ENCODE data around the gene TRABD.

Gene TRABD

DNA sequence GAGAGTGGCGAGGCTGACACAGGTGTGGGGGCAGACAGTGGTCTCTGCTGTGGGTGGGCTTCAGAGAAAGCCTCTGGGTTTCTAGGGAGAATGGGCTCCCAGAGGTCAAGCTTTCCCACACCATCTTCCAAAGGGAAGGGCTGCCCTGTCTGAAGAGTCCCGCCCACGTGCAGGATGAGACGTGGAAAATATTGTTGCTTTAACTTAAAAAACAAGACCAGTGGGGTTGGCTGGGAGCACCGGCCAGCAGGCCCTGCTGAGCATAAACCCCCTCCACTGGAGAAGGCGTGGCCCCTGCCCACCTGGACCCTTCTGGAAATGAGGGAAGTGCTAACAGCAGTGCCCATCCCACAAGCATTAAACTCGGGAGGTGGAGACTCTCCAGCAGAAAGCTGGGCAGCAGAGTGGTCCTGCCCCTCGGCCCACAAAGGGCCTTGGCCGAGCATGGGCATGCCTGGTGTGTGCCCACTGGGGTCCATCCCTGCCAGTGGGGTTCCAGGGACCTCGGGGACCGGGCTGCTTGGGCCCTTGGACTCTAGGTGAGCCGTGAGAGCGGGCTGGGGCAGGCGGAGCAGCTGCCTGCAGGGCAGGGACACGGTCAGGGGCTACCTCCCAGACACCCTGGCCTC is 30.5 kb downstream of the TRABD start:
- ChIA-PET POLR2A (no interaction called here), CTCF (no interaction called here)
- DNase-seq (ENCODE audit: extremely low spot score): no peak
- TF ChIP-seq TARDBP (IDR thresholded peaks at IDR 0.05) (no peak), LEF1 (IDR thresholded peaks at IDR 0.05; ENCODE audit: borderline replicate concordance) (no peak), SP1 (IDR thresholded peaks at IDR 0.05) (no peak), ZNF384 (IDR thresholded peaks at IDR 0.05) (no peak), SUZ12 (IDR thresholded peaks at IDR 0.05) (no peak), CTBP1 (IDR thresholded peaks at IDR 0.05; ENCODE audit: borderline replicate concordance) (no peak), HDGF (IDR thresholded peaks at IDR 0.05; ENCODE audit: borderline replicate concordance) (no peak), ELF4 (IDR thresholded peaks at IDR 0.05) (no peak), BHLHE40 (IDR thresholded peaks at IDR 0.05; ENCODE audit: borderline replicate concordance) (no peak), FOXM1 (IDR thresholded peaks at IDR 0.05; ENCODE audit: borderline replicate concordance) (no peak), NFRKB (IDR thresholded peaks at IDR 0.05) (no peak)
- TF ChIP-seq, protein P1, sequence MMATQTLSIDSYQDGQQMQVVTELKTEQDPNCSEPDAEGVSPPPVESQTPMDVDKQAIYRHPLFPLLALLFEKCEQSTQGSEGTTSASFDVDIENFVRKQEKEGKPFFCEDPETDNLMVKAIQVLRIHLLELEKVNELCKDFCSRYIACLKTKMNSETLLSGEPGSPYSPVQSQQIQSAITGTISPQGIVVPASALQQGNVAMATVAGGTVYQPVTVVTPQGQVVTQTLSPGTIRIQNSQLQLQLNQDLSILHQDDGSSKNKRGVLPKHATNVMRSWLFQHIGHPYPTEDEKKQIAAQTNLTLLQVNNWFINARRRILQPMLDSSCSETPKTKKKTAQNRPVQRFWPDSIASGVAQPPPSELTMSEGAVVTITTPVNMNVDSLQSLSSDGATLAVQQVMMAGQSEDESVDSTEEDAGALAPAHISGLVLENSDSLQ (IDR thresholded peaks at IDR 0.05): no peak

DNA sequence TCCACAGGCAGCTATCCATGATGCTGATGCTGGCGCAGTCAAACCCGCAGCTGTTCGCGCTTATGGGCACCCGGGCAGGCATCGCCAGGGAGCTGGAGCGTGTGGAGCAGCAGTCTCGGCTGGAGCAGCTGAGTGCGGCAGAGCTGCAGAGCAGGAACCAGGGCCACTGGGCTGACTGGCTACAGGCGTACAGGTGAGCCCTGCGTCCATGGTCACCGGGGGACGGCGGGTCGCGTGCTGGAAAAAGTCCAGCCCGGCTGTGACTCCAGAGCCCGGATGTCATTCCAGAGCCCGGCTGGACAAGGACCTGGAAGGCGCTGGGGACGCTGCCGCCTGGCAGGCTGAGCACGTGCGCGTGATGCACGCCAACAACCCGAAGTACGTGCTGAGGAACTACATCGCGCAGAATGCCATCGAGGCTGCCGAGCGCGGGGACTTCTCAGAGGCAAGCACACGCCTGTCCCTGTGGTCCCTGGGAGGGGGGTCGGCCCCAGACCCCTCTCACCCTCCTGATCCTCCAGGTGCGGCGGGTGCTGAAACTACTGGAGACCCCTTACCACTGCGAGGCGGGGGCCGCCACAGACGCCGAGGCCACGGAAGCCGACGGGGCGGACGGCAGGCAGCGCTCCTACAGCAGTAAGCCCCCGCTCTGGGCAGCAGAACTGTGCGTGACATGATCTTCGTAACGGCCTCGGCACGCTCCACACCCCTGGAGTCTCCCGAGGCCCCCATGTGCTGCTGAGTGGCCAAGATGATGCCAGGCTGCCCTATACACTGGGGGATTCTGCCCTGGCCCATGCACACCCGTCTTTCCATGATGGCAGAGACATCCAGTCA is 31.2 kb downstream of the TRABD start:
- ChIA-PET CTCF (no interaction called here), POLR2A (no interaction called here)

GRCh38 chr22:50217543-50218152 is 31.9 kb downstream of the TRABD start:
- CTCF ChIA-PET: no interaction called here
- no peak for DNase-seq (ENCODE audit: extremely low spot score)
- POLR2A ChIA-PET: no interaction called here
- TF ChIP-seq FOXK2 (IDR thresholded peaks at IDR 0.05): no peak
- TF ChIP-seq ZNF384 (IDR thresholded peaks at IDR 0.05): no peak
- no peak for TF ChIP-seq ARNT (IDR thresholded peaks at IDR 0.05)
- TF ChIP-seq CTBP1 (IDR thresholded peaks at IDR 0.05; ENCODE audit: borderline replicate concordance): no peak
- TF ChIP-seq L3MBTL2 (conservative IDR thresholded peaks at IDR 0.05): no peak
- TF ChIP-seq, protein P1 (IDR thresholded peaks at IDR 0.05): no peak
- TF ChIP-seq BHLHE40 (IDR thresholded peaks at IDR 0.05; ENCODE audit: borderline replicate concordance): no peak
- TF ChIP-seq FOXA1 (IDR thresholded peaks at IDR 0.05): no peak
- TF ChIP-seq ELF4 (IDR thresholded peaks at IDR 0.05): no peak
- TF ChIP-seq SP1 (IDR thresholded peaks at IDR 0.05): no peak
- no peak for TF ChIP-seq HDGF (IDR thresholded peaks at IDR 0.05; ENCODE audit: borderline replicate concordance)
- no peak for TF ChIP-seq TARDBP (IDR thresholded peaks at IDR 0.05)
- TF ChIP-seq SUZ12 (IDR thresholded peaks at IDR 0.05): no peak
- TF ChIP-seq FOXM1 (IDR thresholded peaks at IDR 0.05; ENCODE audit: borderline replicate concordance): no peak
- no peak for TF ChIP-seq LEF1 (IDR thresholded peaks at IDR 0.05; ENCODE audit: borderline replicate concordance)
- TF ChIP-seq NFRKB (IDR thresholded peaks at IDR 0.05): no peak

More for the DNA sequence above, 31.2 kb downstream of the TRABD start:
- TF ChIP-seq SP1 (IDR thresholded peaks at IDR 0.05): no peak
- no peak for TF ChIP-seq SUZ12 (IDR thresholded peaks at IDR 0.05)
- no peak for TF ChIP-seq ELF4 (IDR thresholded peaks at IDR 0.05)
- TF ChIP-seq, protein P1 (IDR thresholded peaks at IDR 0.05): no peak
- no peak for TF ChIP-seq HDGF (IDR thresholded peaks at IDR 0.05; ENCODE audit: borderline replicate concordance)
- TF ChIP-seq CTBP1 (IDR thresholded peaks at IDR 0.05; ENCODE audit: borderline replicate concordance): no peak
- TF ChIP-seq L3MBTL2 (conservative IDR thresholded peaks at IDR 0.05): no peak
- TF ChIP-seq LEF1 (IDR thresholded peaks at IDR 0.05; ENCODE audit: borderline replicate concordance): no peak
- no peak for TF ChIP-seq TARDBP (IDR thresholded peaks at IDR 0.05)
- no peak for TF ChIP-seq BHLHE40 (IDR thresholded peaks at IDR 0.05; ENCODE audit: borderline replicate concordance)
- no peak for TF ChIP-seq NFRKB (IDR thresholded peaks at IDR 0.05)
- TF ChIP-seq FOXM1 (IDR thresholded peaks at IDR 0.05; ENCODE audit: borderline replicate concordance): no peak
- no peak for TF ChIP-seq ARNT (IDR thresholded peaks at IDR 0.05)
- no peak for TF ChIP-seq ZNF384 (IDR thresholded peaks at IDR 0.05)
- no peak for TF ChIP-seq FOXA1 (IDR thresholded peaks at IDR 0.05)
- no peak for TF ChIP-seq FOXK2 (IDR thresholded peaks at IDR 0.05)
- DNase-seq (ENCODE audit: extremely low spot score): no peak

GRCh38 chr22:50218153-50218995 is 32.7 kb downstream of the TRABD start:
- no peak for DNase-seq (ENCODE audit: extremely low spot score)
- POLR2A ChIA-PET: no interaction called here
- CTCF ChIA-PET: no interaction called here
- no peak for TF ChIP-seq FOXA1 (IDR thresholded peaks at IDR 0.05)
- no peak for TF ChIP-seq TARDBP (IDR thresholded peaks at IDR 0.05)
- no peak for TF ChIP-seq L3MBTL2 (conservative IDR thresholded peaks at IDR 0.05)
- no peak for TF ChIP-seq NFRKB (IDR thresholded peaks at IDR 0.05)
- no peak for TF ChIP-seq BHLHE40 (IDR thresholded peaks at IDR 0.05; ENCODE audit: borderline replicate concordance)
